Measurements from ENCODE around the gene PDZRN3. TPM values are rescaled to one million over a fixed set of nuclear protein-coding genes. Genes with fewer than 3 reads are reported as not detected.

Gene PDZRN3
- total RNA-seq, 1 experiment from 2014 or later: 5.9 TPM

DNA sequence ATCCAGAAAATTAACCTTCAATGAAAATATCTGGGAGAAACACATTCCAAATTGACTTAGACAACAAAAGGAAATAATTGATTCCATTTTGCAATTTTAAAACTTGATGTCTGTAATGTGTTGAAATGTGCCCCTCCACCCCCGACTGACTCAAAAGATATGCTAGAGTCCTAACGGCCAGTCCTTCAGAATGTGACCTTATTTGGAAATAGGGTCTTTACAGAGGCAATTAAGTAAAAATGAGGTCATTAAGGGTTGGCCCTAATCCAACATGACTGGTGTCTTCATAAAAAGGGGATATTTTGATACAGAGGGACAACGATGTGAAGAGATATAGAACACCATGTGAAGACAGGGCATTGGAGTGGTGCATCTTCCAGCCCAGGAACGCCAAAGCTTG, 153.9 kb downstream of the PDZRN3 start:
- H3T11ph ChIP-seq (ENCODE audit: low read length): no peak overlapping the region
- H3K79me2 ChIP-seq (ENCODE audit: insufficient read depth, low read length): no peaks in the 10 kb centered on the region
- H3K9me3 Mint-ChIP-seq: no peaks in the 10 kb centered on the region; a peak in 1 of 5 replicates
- no peak for DNase-seq
- no CpG with 5 or more reads among the region's 4 CpGs for WGBS (ENCODE audit: extremely low coverage, insufficient read length, low lambda C conversion rate)
- H3K79me1 ChIP-seq (ENCODE audit: insufficient read depth, low read depth, low read length, poor library complexity, severe bottlenecking): no peaks in the 10 kb centered on the region
- no peak overlapping the region for H2AFZ ChIP-seq (ENCODE audit: low read length)
- no peak overlapping the region for H3K14ac ChIP-seq (ENCODE audit: insufficient read depth, low read length)
- H3K27ac Mint-ChIP-seq: no peak overlapping the region; a peak in 1 of 7 replicates
- no peak overlapping the region for H2AK5ac ChIP-seq (ENCODE audit: insufficient read length, low read length)
- no peak overlapping the region for H3K4ac ChIP-seq (ENCODE audit: low read depth, low read length)
- no peak overlapping the region for H3K23ac ChIP-seq (ENCODE audit: insufficient read length, low read depth, low read length)
- peaks cover 24 to 29% of the 10 kb centered on the region in 2 experiments for H3K4me1 Mint-ChIP-seq
- no peak overlapping the region for H4K8ac ChIP-seq (replicated peaks; ENCODE audit: insufficient read length, low read depth, low read length)
- H2BK120ac ChIP-seq (ENCODE audit: low read depth, low read length, poor library complexity, severe bottlenecking): no peak overlapping the region
- no peaks in the 10 kb centered on the region for H3K27me3 ChIP-seq (ENCODE audit: insufficient read depth, low read length)
- no peak overlapping the region for H3K4me2 ChIP-seq (ENCODE audit: insufficient read depth, insufficient read length, low read length)
- no peak overlapping the region for H3K4me3 Mint-ChIP-seq
- H3K9ac ChIP-seq (ENCODE audit: extremely low read depth, insufficient read length, low read length): no peak overlapping the region
- H3K9me3 ChIP-seq (ENCODE audit: control insufficient read depth, low read depth, low read length): no peaks in the 10 kb centered on the region
- H3K56ac ChIP-seq (ENCODE audit: insufficient read length, low read depth, low read length): no peak overlapping the region
- no peak overlapping the region for H3K27ac ChIP-seq (ENCODE audit: insufficient read length, low read depth, low read length)
- no peak overlapping the region for H2BK15ac ChIP-seq (ENCODE audit: low read depth, low read length)
- no peak overlapping the region for H4K91ac ChIP-seq (ENCODE audit: insufficient read length, low read depth, low read length)
- no peaks in the 10 kb centered on the region for H3K36me3 Mint-ChIP-seq (ENCODE audit: insufficient read depth in 1 of 3, low read depth in 3 of 3)
- no peak overlapping the region for H2BK20ac ChIP-seq (ENCODE audit: low read depth, low read length, poor library complexity, severe bottlenecking)
- no peak overlapping the region for H2BK5ac ChIP-seq (ENCODE audit: insufficient read length, low read length)
- peaks cover 2% of the 10 kb centered on the region for H3K4me1 ChIP-seq (ENCODE audit: insufficient read depth, low read length)
- no peak overlapping the region for H4K5ac ChIP-seq (ENCODE audit: insufficient read length, low read depth, low read length)
- H2BK12ac ChIP-seq (ENCODE audit: insufficient read length, low read depth, low read length): no peak overlapping the region
- no peaks in the 10 kb centered on the region for H4K20me1 ChIP-seq (ENCODE audit: control insufficient read depth, insufficient read depth, insufficient read length)
- no peaks in the 10 kb centered on the region for H3K27me3 Mint-ChIP-seq (ENCODE audit: low read depth)
- no peaks in the 10 kb centered on the region for H3K23me2 ChIP-seq (ENCODE audit: insufficient read length, low read depth, low read length, poor library complexity, severe bottlenecking)
- no peak overlapping the region for H3K18ac ChIP-seq (ENCODE audit: insufficient read length, low read depth, low read length)
- TF ChIP-seq, protein P1, sequence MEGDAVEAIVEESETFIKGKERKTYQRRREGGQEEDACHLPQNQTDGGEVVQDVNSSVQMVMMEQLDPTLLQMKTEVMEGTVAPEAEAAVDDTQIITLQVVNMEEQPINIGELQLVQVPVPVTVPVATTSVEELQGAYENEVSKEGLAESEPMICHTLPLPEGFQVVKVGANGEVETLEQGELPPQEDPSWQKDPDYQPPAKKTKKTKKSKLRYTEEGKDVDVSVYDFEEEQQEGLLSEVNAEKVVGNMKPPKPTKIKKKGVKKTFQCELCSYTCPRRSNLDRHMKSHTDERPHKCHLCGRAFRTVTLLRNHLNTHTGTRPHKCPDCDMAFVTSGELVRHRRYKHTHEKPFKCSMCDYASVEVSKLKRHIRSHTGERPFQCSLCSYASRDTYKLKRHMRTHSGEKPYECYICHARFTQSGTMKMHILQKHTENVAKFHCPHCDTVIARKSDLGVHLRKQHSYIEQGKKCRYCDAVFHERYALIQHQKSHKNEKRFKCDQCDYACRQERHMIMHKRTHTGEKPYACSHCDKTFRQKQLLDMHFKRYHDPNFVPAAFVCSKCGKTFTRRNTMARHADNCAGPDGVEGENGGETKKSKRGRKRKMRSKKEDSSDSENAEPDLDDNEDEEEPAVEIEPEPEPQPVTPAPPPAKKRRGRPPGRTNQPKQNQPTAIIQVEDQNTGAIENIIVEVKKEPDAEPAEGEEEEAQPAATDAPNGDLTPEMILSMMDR (conservative IDR thresholded peaks at IDR 0.05): no peak

Measured in H9 (cell line).